Muscle of leg (tissue), 11 donors: Measurements from ENCODE around the gene PFDN1. TPM values are rescaled to one million over a fixed set of nuclear protein-coding genes. Genes with fewer than 3 reads are reported as not detected.
A peak's percentile ranks its signal among the peaks of the same experiment; 100 is the strongest.

Experiments
- DNase-seq: peaks from one replicate; pipeline ENCODE4 v3.0.0; 2013
- H3K27ac ChIP-seq: one replicate; pipeline ENCODE4 v1.5.1; 2013; ENCODE audit warnings: mild to moderate bottlenecking, low read length, control low read depth
- H3K27me3 ChIP-seq: one replicate; pipeline ENCODE4 v1.6.1; 2013; ENCODE audit warnings: low read length; ENCODE audit not compliant: control insufficient read depth, insufficient read depth
- H3K36me3 ChIP-seq: one replicate; pipeline ENCODE4 v1.6.1; 2013; ENCODE audit warnings: low read length; ENCODE audit not compliant: control insufficient read depth, insufficient read depth
- H3K4me1 ChIP-seq: one replicate; pipeline ENCODE4 v1.6.1; 2013; ENCODE audit warnings: low read length; ENCODE audit not compliant: control insufficient read depth, insufficient read depth
- H3K4me3 ChIP-seq: one replicate; pipeline ENCODE4 v1.5.1; 2013; ENCODE audit warnings: low read length, control low read depth
- H3K9me3 ChIP-seq: replicated peaks from 2 replicates; pipeline ENCODE4 v1.6.1; 2013; ENCODE audit warnings: low read depth, low read length; ENCODE audit not compliant: control insufficient read depth
- WGBS: methylation state at CpG from one replicate; pipeline ENCODE4 v1.1.5; 2013; ENCODE audit warnings: missing lambda C conversion rate; ENCODE audit not compliant: insufficient coverage; 5-methylcytosine and 5-hydroxymethylcytosine counted together
- polyA plus RNA-seq, 8 donors: library from polyadenylated mRNA; unstranded; fragments of 120-200 nt; gene quantifications; one replicate each; pipeline versions ENCODE4 v1.2.1 to v1.2.3, GENCODE V29; 2013; ENCODE audit warnings: inconsistent platforms in 1 of 8, low replicate concordance in 1 of 8; ENCODE audit not compliant: insufficient read length in 8 of 8, insufficient read depth in 1 of 8
- total RNA-seq: library from RNA; stranded (reverse); fragments of 120-200 nt; gene quantifications from one replicate; pipeline ENCODE4 v1.2.4, GENCODE V29; 2013

Gene PFDN1
- total and polyA plus RNA-seq, 9 donors = 46.3 to 94.4 (median 69.8) TPM

DNA sequence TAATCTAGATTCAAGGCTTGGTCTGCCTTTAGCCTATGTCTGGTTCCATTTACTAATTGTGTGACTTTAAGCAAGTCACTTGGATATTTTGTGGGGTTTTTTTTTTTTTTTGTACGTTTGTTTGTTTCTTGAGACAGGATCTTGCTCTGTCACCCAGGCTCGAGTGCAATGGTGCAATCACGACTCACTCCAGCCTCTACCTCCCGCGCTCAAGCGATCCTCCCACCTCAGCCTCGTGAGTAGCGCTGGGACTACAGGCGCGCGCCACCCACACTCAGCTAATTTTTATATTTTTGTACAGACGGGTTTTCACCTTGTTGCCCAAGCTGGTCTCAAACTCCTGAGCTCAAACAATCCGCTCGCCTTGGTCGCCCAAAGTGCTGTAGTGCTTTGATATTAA is 1.1 kb upstream of the PFDN1 start:
- no peaks in the 10 kb centered on the region for H3K4me1 ChIP-seq
- H3K9me3 ChIP-seq = no peaks in the 10 kb centered on the region
- peaks cover 2% of the 10 kb centered on the region for H3K27me3 ChIP-seq
- 95% methylated on average over 7 of the region's 15 CpGs for WGBS
- H3K36me3 ChIP-seq = peaks cover 2% of the 10 kb centered on the region
- no peak overlapping the region for H3K4me3 ChIP-seq
- no peak overlapping the region for H3K27ac ChIP-seq
- no peak for DNase-seq

DNA sequence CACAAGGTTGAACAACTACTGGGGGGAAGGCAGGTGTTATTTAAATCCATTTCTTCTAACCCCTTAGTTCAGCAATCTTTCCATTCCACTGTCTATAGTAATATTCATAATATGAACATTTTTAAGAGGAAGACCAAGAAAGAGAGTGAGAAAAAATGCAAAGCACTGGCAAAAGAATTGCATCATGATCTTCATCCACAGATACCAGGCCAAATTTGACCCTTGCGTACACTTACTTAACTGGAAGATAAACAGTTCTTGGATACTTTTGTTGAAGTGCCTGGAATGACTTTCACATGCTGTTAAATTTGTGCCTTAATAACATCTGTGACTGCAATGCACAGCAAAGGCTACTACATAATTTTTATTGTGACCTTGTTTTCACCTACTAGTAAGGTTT is 1.8 kb downstream of the PFDN1 start:
- Histone ChIP-seq H3K9me3 (no peaks in the 10 kb centered on the region), H3K36me3 (peaks cover 2% of the 10 kb centered on the region), H3K27me3 (no peaks in the 10 kb centered on the region), H3K27ac (no peak overlapping the region), H3K4me1 (no peaks in the 10 kb centered on the region), H3K4me3 (no peak overlapping the region)
- DNase-seq = no peak
- no CpG with 5 or more reads among the region's 1 CpG for WGBS

- WGBS = no CpG with 5 or more reads among the region's 5 CpGs
- Histone ChIP-seq H3K4me1 (no peaks in the 10 kb centered on the region), H3K4me3 (no peak overlapping the region), H3K27ac (no peak overlapping the region), H3K9me3 (no peaks in the 10 kb centered on the region), H3K36me3 (peaks cover 2% of the 10 kb centered on the region), H3K27me3 (no peaks in the 10 kb centered on the region)
- no peak for DNase-seq
These were observed 3.8 kb downstream of the PFDN1 start for GRCh38 chr5:140299056-140299455.

- peak; percentile 40 for DNase-seq
These were observed 4.7 kb downstream of the PFDN1 start for GRCh38 chr5:140298183-140298601.

GRCh38 chr5:140297283-140297682 is 5.6 kb downstream of the PFDN1 start:
- Histone ChIP-seq H3K4me1 (no peaks in the 10 kb centered on the region), H3K27me3 (no peaks in the 10 kb centered on the region), H3K9me3 (no peaks in the 10 kb centered on the region), H3K27ac (no peak overlapping the region), H3K36me3 (peaks cover 2% of the 10 kb centered on the region), H3K4me3 (no peak overlapping the region)
- WGBS = 67% methylated on average over 3 of the region's 5 CpGs
- DNase-seq = no peak

More at GRCh38 chr5:140298183-140298601, 4.7 kb downstream of the PFDN1 start:
- Histone ChIP-seq H3K36me3 (peaks cover 2% of the 10 kb centered on the region), H3K27ac (no peak overlapping the region), H3K27me3 (no peaks in the 10 kb centered on the region), H3K9me3 (no peaks in the 10 kb centered on the region), H3K4me1 (no peaks in the 10 kb centered on the region), H3K4me3 (no peak overlapping the region)
- WGBS = no CpG with 5 or more reads among the region's 1 CpG

GRCh38 chr5:140296289-140296688 is 6.6 kb downstream of the PFDN1 start:
- H3K4me3 ChIP-seq = no peak overlapping the region
- no peaks in the 10 kb centered on the region for H3K4me1 ChIP-seq
- H3K9me3 ChIP-seq = no peaks in the 10 kb centered on the region
- no peak for DNase-seq
- no peak overlapping the region for H3K27ac ChIP-seq
- H3K27me3 ChIP-seq = no peaks in the 10 kb centered on the region
- peaks cover 2% of the 10 kb centered on the region for H3K36me3 ChIP-seq
- 100% methylated on average over 1 of the region's 3 CpGs for WGBS

GRCh38 chr5:140295414-140295813 is 7.5 kb downstream of the PFDN1 start:
- H3K27ac ChIP-seq = peak overlapping the region; percentile 73
- peak; percentile 92 for DNase-seq
- H3K27me3 ChIP-seq = no peaks in the 10 kb centered on the region
- WGBS = no CpG with 5 or more reads among the region's 1 CpG
- H3K36me3 ChIP-seq = peaks cover 2% of the 10 kb centered on the region
- no peaks in the 10 kb centered on the region for H3K9me3 ChIP-seq
- H3K4me3 ChIP-seq = no peak overlapping the region
- no peaks in the 10 kb centered on the region for H3K4me1 ChIP-seq

DNA sequence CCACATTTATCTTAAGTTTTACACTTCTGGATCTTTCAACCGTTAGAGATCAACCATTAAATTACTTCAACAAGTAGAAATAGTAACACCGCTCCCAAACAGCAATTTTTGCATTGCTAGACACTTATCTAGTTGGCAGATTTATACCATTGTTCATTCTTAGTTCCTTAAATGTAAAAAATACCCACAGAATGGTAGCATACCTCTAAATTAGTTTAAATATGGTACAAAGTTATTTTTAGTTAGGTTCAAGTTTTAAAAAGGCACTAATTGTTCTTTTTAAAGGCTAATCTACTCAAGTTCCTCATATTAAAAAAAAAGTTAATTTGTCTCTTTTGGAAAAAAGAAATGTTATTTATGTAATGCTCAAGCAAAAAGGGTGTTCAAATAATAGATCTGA is 8.1 kb downstream of the PFDN1 start:
- no peak for DNase-seq
- Histone ChIP-seq H3K9me3 (no peaks in the 10 kb centered on the region), H3K4me1 (no peaks in the 10 kb centered on the region), H3K27ac (peak overlapping the region; percentile 73), H3K36me3 (peaks cover 2% of the 10 kb centered on the region), H3K27me3 (no peaks in the 10 kb centered on the region), H3K4me3 (no peak overlapping the region)
- no CpG with 5 or more reads among the region's 2 CpGs for WGBS

- WGBS = no CpG with 5 or more reads among the region's 1 CpG
- no peaks in the 10 kb centered on the region for H3K9me3 ChIP-seq
- H3K27me3 ChIP-seq = no peaks in the 10 kb centered on the region
- no peak overlapping the region for H3K4me3 ChIP-seq
- H3K27ac ChIP-seq = peak overlapping the region; percentile 73
- H3K36me3 ChIP-seq = no peaks in the 10 kb centered on the region
- no peak for DNase-seq
- H3K4me1 ChIP-seq = no peaks in the 10 kb centered on the region
These were observed 9.1 kb downstream of the PFDN1 start for GRCh38 chr5:140293849-140294100.

DNA sequence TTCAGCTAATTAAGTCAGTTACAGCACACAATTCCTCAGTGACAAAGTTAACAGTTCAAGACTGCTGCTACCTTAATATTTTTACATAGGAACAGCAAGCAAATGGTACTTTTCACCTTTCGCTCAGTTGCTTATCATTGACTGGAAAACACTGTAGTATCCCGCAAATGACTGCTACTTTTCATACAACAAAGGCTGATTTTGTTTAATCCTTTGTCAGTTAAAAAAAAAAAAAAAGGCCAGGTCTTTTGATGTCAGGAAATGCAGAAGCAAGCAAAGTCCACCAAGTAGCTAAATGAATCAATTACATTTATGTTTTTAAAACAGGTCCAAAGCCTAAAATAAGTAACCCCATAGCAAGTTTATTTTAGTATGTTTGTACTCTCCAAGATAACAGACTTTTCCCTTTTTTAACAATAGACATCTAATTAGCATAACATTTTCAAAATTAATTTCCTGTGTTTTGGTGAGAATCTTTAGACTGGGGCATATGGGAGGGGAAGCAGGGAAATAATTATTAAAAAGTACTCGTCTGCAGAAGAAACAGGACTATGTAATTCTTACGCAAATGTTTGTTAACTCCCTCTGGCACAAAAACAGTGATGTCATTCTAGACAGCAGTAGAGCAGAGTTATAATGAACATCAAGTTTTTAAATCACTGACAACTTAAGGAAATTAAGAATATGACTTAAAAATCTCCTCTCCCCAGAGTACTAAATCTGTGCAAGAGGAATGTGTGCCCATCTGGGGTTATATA is 9.6 kb downstream of the PFDN1 start:
- no peaks in the 10 kb centered on the region for H3K27me3 ChIP-seq
- H3K9me3 ChIP-seq = no peaks in the 10 kb centered on the region
- peak; percentile 30 for DNase-seq
- H3K4me3 ChIP-seq = no peak overlapping the region
- peak overlapping the region; percentile 73 for H3K27ac ChIP-seq
- 100% methylated on average over 1 of the region's 4 CpGs for WGBS
- H3K36me3 ChIP-seq = no peaks in the 10 kb centered on the region
- no peaks in the 10 kb centered on the region for H3K4me1 ChIP-seq
